ENCODE data around the gene SCNM1. TPM values are rescaled to one million over a fixed set of nuclear protein-coding genes. Genes with fewer than 3 reads are reported as not detected.
A peak's percentile ranks its signal among the peaks of the same experiment; 100 is the strongest.

Gene SCNM1
- total and polyA plus RNA-seq, 2 donors from 2014 or later = 33.4 to 57.7 TPM

DNA sequence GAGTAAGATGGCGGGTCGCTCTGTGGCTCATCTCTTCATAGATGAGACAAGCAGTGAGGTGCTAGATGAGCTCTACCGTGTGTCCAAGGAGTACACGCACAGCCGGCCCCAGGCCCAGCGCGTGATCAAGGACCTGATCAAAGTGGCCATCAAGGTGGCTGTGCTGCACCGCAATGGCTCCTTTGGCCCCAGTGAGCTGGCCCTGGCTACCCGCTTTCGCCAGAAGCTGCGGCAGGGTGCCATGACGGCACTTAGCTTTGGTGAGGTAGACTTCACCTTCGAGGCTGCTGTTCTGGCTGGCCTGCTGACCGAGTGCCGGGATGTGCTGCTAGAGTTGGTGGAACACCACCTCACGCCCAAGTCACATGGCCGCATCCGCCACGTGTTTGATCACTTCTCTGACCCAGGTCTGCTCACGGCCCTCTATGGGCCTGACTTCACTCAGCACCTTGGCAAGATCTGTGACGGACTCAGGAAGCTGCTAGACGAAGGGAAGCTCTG is 7.1 kb upstream of the SCNM1 start:
- H3K27ac ChIP-seq (ENCODE audit: low read depth in 2 of 2, low read length in 2 of 2) = no peak overlapping the region
- H3K4me3 ChIP-seq (ENCODE audit: low read length in 3 of 3) = no peak overlapping the region
- no peak overlapping the region for H3K9ac ChIP-seq (ENCODE audit: low read length in 3 of 3)
- FAIRE-seq = no peak
- intact Hi-C loops (cut with DNase I) = loop anchor here (10.0 kb wide), 1 partner anchor 54 kb away; no protein-coding TSS in a partner anchor
- peak in 1 of 5 donors; percentile 67 for DNase-seq
- H3K9me3 ChIP-seq (ENCODE audit: control insufficient read depth in 2 of 3, insufficient read depth in 1 of 3, low read length in 3 of 3) = no peaks in the 10 kb centered on the region
- H3K27me3 ChIP-seq (ENCODE audit: control insufficient read depth, insufficient read depth, low read length) = no peaks in the 10 kb centered on the region
- H3K36me3 ChIP-seq (ENCODE audit: control insufficient read depth in 2 of 3, insufficient read depth in 3 of 3, low read length in 3 of 3) = peaks cover 6 to 26% (median 20%) of the 10 kb centered on the region in 3 donors
- TF ChIP-seq, protein P1, sequence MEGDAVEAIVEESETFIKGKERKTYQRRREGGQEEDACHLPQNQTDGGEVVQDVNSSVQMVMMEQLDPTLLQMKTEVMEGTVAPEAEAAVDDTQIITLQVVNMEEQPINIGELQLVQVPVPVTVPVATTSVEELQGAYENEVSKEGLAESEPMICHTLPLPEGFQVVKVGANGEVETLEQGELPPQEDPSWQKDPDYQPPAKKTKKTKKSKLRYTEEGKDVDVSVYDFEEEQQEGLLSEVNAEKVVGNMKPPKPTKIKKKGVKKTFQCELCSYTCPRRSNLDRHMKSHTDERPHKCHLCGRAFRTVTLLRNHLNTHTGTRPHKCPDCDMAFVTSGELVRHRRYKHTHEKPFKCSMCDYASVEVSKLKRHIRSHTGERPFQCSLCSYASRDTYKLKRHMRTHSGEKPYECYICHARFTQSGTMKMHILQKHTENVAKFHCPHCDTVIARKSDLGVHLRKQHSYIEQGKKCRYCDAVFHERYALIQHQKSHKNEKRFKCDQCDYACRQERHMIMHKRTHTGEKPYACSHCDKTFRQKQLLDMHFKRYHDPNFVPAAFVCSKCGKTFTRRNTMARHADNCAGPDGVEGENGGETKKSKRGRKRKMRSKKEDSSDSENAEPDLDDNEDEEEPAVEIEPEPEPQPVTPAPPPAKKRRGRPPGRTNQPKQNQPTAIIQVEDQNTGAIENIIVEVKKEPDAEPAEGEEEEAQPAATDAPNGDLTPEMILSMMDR (IDR thresholded peaks at IDR 0.05; ENCODE audit: borderline replicate concordance, extremely low read depth, insufficient read depth) = no peak
- peaks cover 0 to under 1% (median 0%) of the 10 kb centered on the region in 3 donors for H3K4me1 ChIP-seq (ENCODE audit: control insufficient read depth in 2 of 3, insufficient read depth in 2 of 3, low read depth in 1 of 3, low read length in 3 of 3)

DNA sequence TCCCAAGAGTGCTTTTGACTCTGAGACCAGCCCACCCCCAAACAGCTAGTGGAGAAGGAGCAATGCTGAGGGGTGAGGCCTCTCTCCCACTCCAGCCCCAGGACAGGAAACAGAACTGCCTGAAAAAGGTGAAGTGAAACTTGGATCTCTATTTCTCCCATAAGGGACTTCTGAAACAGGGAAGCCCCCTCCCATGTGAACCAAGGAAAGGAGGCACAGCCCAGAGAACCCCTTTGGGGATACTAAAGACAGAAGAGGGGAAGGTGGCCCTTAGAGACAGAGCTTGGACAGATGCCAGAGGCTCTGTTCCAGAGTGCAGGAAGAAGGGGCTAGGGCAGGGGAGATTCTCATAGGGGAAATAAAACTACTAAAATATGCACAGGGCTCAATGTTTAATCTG is 6.6 kb upstream of the SCNM1 start:
- FAIRE-seq = no peak
- Histone ChIP-seq H3K36me3 (ENCODE audit: control insufficient read depth in 2 of 3, insufficient read depth in 3 of 3, low read length in 3 of 3) (peaks cover 6 to 26% (median 20%) of the 10 kb centered on the region in 3 donors), H3K27ac (ENCODE audit: low read depth in 2 of 2, low read length in 2 of 2) (no peak overlapping the region), H3K9ac (ENCODE audit: low read length in 3 of 3) (no peak overlapping the region), H3K27me3 (ENCODE audit: control insufficient read depth, insufficient read depth, low read length) (no peaks in the 10 kb centered on the region), H3K9me3 (ENCODE audit: control insufficient read depth in 2 of 3, insufficient read depth in 1 of 3, low read length in 3 of 3) (no peaks in the 10 kb centered on the region), H3K4me1 (ENCODE audit: control insufficient read depth in 2 of 3, insufficient read depth in 2 of 3, low read depth in 1 of 3, low read length in 3 of 3) (peaks cover 0 to 6% (median 1%) of the 10 kb centered on the region in 3 donors), H3K4me3 (ENCODE audit: low read length in 3 of 3) (no peak overlapping the region)
- intact Hi-C loops (cut with DNase I) = loop anchor here (10.0 kb wide), 1 partner anchor 55 kb away; no protein-coding TSS in a partner anchor
- no peak for DNase-seq
- TF ChIP-seq, protein P1 (IDR thresholded peaks at IDR 0.05; ENCODE audit: borderline replicate concordance, extremely low read depth, insufficient read depth) = no peak

GRCh38 chr1:151164732-151165280 is 1.1 kb upstream of the SCNM1 start:
- DNase-seq (no peak), FAIRE-seq (no peak)
- Histone ChIP-seq H3K36me3 (ENCODE audit: control insufficient read depth in 2 of 3, insufficient read depth in 3 of 3, low read length in 3 of 3) (peaks cover 10 to 17% (median 11%) of the 10 kb centered on the region in 3 donors), H3K9ac (ENCODE audit: low read length in 3 of 3) (peak overlapping the region; percentile 57 to 93 (median 86)), H3K27ac (ENCODE audit: low read depth in 2 of 2, low read length in 2 of 2) (peak overlapping the region; percentile 74 to 85), H3K9me3 (ENCODE audit: control insufficient read depth in 2 of 3, insufficient read depth in 1 of 3, low read length in 3 of 3) (no peaks in the 10 kb centered on the region), H3K4me3 (ENCODE audit: low read length in 3 of 3) (peak overlapping the region; percentile 76 to 97 (median 92)), H3K27me3 (ENCODE audit: control insufficient read depth, insufficient read depth, low read length) (no peaks in the 10 kb centered on the region), H3K4me1 (ENCODE audit: control insufficient read depth in 2 of 3, insufficient read depth in 2 of 3, low read depth in 1 of 3, low read length in 3 of 3) (peaks cover 0 to 16% (median 6%) of the 10 kb centered on the region in 3 donors)
- intact Hi-C loops (cut with DNase I) = no loop called here
- TF ChIP-seq, protein P1 (IDR thresholded peaks at IDR 0.05; ENCODE audit: borderline replicate concordance, extremely low read depth, insufficient read depth) = no peak
